DOHH2 (cell line): ENCODE results near the gene AP1AR.

Experiments used
- CTCF ChIP-seq: fragments of 200-600 bp; sonication (generic); IDR thresholded peaks from one replicate; pipeline ENCODE4 v1.5.1; 2014; ENCODE audit warnings: antibody characterized with exemption, mild to moderate bottlenecking, low read depth, low read length; ENCODE audit not compliant: poor library complexity, severe bottlenecking
- EZH2phosphoT487 ChIP-seq: fragments of 200-600 bp; sonication (generic); IDR thresholded peaks from 2 replicates; pipeline ENCODE4 v1.6.1; 2017; ENCODE audit warnings: borderline replicate concordance, mild to moderate bottlenecking, antibody characterized with exemption, low read length, moderate library complexity, mixed read lengths

GRCh38 chr4:112299721-112300120, 68.1 kb downstream of the AP1AR start:
- TF ChIP-seq CTCF: no peak
- no peak for TF ChIP-seq EZH2phosphoT487
